ENCODE data around the gene PDCD11.

The PDCD11 gene

DNA sequence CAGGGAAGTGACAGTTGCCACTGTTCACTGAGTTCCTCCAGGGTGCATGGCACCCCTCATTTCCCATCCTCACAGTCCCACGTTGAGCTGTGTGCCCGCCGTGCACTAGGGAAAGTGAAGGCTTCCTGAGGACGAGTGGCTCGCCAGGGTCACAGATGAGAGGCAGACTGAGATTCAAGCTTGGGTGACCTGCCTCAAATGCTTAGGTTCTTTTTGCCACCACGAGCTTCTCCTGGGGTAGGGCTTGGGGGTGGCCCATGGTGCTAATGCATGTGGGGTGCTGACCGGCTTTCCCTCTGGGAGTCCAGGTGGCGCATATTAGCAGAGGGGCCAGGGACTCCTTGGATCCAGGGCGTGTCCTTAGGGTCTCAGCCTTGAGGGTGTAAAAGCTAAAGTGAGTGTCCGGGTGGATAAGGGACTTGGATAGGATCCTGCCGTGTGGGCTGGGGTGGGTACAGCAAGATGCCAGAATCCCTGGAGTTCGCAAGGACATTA, 53.8 kb downstream of the PDCD11 start:
- no peak for DNase-seq

DNA sequence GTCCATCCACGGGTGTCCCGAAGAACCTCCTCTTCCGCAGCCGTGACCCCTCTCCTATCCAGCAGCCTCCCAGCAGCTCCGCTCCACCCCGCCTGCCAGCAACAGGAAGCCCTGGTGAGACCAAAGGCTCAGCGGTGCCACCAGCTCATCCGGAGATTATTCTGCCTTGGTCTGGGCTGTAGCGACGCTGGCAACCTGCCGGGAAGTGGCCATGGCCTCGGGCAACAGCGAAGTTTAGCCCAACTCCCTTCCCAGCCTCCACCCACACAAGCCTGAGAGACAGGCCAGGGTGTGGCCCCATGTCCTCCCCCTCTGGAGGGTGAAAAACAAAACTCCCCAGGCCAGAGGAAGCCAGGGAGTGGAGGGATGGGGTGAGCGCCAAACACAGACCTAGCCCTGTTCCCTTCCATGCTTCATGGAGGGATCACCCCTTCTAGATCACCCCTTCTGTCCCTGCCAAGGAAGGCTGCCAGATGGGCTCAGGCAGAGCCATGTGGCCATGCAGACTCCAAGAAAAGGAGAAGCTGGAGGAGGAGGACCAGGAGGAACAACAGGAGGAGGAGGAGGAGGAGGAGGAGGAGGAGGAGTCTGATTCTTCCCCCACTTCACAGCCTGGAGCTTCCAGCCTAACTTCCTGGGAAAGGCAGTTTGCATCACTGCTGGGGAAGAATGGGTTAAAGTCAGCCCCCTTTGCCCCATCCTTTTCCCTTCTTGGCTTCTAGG, 54.8 kb downstream of the PDCD11 start:
- peak; percentile 53 for DNase-seq

DNA sequence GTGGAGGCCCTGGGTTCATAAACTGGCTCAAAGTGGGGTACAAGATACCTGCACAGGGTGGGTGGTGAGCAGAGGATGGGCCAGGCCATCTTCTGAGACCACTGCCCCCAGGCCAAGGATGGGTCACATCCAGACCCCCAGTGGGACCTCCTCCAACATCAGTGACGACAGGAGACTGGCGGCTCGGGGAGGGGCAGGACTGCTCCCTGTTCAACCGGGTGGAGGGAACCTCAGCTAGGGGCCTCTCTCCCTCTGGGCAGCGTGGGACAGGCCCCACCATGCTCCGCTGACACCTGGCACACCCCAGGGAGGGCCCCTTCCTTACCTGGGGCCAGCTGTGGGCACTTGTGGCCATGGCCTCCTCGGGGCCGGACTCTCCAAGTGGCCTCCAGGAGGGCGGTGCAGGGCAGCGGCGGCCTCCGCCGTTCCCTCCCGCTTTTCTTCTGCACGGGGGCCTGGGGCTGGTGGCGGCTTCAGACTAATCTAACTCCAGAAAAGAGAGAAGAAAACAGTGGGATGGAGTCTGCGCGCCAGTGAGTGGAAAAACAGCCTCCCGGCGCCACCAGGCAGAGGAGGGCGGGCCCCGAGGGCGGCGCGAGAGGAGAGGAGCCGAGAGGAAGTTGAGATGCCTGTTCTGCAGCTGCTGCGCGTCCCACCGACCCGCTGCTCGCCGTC, 55.5 kb downstream of the PDCD11 start, which contains the start of gene CALHM2:
CALHM2 (minus strand) TSS at position 540 of the 675 bp plus-strand sequence. CDS start 2,429 bp downstream, outside the sequence.
- DNase-seq, result peak; percentile 54

DNA sequence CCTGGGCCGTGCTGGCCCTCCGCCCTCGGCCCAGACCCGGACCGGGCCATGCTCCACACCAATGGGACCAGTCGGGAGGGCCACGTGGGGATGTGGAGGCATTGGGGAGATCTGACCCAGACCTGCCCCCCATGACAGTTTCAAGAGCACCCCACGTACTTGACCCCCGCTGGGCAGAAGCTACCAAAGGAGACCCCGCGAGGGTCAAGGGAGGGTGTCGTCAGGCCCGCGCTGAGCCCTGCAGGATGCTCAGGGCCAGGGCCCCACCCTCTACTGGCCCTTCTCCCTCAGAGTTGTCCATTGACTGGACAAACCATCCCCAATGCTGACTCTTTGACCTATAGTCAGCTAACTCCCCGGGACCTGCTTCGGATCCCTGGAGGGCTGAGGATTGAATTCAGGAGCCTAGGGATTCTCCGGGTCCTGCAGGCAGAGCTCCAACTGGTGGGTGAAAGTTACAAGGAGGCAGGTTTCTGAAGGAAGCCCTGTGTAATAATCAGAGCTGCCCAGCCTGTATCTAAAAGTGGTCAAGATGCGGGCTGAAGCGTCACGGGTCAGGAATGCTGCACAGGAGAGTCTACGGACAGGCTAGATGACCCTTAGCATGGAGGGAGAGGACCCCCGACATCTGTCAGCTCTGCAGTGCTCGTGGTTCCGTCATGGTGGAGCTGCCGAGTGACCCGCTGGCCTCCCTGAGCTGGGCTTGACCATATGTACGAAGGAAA, 56.2 kb downstream of the PDCD11 start:
- DNase-seq, result no peak

DNA sequence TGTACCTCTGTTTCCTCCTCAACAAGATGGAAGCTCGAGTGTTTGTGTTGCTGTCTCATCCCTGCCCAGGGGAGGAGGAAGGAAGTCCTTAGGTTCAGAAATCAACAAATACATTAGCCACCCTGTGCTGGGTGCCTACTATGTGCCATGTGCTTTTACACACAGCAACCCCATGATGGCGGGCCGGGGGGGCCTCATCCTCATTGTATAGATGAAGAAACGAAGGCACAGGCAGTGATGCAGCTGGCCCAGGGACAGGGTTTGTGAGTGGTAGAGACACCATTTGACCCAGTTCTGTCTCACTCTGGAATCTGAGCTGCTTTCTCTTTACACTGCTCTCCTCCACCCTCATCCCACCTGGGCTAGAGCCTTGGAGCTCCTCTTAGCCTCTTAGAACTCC, 57.6 kb downstream of the PDCD11 start:
- DNase-seq, result no peak

DNA sequence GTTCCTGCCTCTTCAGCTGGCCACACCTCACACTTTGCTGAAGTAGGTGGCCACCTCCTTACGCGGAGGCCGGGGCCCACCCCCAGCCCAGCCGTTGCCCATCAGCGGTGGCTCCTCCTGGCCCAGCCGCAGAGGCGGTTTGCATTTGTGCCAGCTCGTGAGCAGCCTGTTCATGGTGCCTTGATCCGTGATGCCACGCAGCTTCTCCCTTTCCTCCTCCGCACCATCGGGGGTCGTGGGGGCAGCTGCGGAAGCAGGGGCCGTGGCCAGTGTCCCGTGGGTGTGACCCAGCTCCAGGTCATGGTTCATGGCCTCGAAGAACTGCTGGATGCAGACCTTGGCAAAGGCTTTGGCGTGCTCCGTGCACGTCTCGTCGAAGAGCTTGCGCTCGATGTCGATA, 58.8 kb downstream of the PDCD11 start:
- DNase-seq, result no peak

DNA sequence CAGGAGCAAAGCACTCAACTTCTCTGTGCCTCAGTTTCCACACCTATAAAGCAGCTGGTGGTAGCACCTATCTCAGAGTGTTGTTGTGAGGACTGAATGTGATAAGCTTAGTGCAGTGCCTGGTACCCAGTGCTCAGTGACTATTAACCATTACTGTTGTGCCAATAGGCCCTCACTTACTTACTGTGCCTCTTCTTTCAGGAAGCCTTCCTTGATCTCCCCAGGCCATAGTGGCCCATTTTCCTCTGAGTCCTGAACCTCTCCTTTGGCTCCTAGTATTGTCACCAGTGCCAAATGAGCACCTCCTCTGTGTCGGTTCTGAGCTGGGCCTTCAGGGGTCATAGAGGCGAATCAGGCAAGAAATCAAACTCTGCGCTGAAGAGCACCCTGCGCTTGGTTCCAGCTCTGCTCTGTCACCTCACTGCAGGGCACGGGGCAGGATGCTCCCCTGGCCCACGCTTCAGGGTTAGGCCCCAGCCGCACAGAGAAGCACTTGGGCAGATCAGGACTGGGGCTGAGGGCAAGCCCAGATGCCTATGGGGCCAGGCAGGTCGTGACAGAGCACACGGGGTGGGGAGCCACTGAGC, 59.7 kb downstream of the PDCD11 start:
- DNase-seq, result no peak

DNA sequence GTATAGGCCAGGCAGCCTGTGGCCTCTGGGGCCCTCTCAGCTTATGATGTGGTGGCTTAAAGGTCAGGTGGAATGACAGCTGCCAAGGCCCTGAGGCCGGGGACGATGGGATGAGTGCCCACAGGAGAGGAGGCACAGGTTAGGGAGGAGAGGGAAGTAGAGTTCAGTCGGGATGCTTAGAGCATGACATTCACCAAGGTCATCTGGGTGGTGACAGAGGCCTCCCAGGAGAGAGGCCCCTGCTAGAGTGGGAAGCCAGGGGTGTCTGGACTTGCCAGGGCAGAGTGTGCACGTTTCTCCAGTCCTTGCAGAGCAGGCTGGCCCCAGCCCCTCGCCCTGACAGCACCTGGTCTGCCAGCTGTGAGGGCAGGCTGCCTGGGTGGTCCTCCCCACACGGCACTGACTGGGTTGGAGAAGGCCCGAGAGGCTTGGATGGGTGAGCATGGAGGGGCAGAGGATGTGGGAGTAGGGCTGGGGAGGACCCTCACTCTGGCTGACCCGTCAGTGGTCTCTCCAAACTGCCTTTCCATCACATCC, 60.8 kb downstream of the PDCD11 start:
- no peak for DNase-seq

DNA sequence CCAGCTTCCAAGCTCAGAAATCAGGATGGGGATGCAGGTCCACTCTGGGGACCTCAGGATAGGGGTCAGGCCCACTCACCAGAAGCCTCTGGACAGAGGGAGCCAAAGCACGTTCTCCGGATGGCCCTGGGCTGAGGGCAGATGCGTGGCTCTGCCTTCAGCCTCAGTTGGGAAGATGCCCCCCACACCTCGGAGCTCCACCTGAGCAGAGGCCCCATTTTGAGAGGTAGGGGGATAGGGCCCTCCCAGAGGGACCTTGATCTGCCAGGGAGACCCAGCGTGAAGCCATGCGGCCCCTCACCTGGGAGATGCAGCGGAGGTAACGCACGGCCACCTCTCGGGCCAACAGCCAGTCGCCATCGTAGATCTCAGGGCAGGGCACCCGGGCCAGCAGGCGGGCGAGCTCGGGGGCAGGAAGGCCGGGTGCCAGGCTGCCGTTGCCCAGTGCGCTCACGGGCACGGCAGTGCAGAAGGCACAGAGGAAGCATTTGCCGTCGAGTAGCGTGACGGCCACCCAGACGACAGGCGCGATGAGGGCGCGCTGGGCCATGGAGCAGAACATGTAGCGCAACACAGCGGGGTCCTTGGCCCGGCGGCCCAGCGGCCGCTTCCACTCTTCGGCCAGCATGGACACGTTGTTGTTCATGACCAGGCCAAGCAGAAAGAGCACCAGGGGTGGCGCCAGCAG, 61.6 kb downstream of the PDCD11 start:
- no peak for DNase-seq

DNA sequence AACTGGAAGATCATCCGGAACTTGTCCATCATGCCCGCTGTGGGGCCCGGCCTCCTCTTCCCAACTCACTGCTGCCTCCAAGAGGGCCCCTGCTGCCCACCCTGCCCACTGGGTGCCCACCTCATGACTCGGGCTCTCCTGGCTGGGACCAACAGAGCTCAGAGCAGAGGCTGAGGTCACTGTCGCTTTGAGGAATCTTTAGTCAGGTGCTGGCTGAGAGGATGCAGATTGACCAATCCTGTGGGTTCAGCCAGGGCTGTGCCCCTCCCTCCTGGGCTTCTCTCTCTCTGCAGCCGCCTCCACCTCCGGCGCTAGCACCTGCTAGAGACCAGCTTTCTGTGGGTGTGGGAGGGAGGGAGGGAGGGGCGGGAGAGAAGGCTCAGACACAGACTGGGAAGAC, 62.3 kb downstream of the PDCD11 start, which contains the start of gene CALHM1:
CALHM1 (minus strand) TSS at position 181 of the 400 bp plus-strand sequence; CDS start at position 32, 149 bp downstream.
- no peak for DNase-seq

DNA sequence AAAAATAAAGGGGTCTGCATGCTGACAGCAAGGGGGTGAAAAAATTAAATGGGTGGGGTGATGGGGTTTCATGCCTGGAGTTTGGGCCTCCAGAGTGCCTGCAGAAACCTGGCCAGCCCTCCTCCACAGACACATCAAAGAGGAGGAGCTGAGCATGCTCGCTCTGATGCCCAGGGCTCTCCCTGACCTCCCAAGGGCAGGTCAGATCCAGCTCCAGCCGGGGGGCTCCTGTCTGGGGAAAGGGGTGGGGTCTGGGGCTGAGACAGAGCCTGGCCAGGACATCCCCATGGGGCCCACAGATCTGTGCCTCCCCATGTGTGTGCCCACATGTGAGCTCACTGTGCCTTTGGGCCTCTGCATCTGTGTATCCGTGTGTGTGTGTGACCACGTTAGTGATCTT, 63.2 kb downstream of the PDCD11 start:
- DNase-seq, result no peak

DNA sequence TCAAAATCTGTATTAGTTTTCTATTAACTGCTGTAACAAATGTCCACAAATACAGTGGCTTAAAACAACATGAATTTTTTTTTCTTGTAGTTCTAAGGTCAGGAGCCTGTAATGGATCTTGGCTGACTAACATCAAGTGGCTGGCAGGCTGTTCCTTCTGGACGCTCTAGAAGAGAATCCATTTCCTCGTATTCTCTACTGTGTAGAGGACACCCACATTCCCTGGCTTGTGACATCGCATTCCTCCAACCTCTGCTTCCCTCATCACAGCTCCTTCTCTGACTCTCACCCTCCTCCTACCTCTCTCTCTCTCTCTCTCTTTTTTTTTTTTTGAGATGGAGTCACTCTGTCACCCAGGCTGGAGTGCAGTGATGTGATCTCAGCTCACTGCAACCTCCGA, 67.1 kb downstream of the PDCD11 start:
- no peak for DNase-seq

DNA sequence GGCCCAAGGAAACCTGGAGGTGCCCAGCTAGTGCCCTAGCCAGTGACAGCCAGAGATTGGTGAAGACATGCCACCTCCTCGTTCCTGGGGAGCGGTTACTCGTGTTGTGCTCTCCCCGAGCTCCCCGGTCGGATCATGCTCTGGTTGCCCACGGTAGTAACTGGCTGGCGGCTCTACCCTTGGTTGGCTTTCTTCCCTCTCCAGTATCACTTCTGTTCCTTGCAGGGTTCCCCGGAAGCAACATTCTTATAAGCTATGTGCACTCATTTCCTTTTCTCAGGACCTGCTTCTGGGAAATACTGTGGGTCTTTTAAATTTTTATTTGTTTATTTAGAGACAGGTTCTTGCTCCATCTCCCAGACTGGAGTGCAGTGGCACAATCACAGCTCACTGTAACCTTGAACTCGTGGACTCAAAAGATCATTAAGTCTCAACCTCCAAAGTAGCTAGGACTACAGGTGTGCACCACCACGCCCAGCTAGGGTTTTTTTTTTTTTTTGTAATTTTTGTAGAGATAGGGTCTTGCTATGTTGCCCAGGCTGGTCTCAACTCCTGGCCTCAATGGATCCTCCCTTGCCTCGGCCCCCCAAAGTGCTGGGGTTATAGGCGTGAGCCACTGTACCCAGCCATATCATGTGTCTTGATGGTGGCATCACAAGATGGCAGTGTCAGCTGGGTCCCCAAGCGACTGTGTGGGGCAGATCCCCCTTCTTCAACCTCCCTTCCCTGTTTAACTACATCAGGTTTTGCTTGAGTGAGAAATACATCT, 69.2 kb downstream of the PDCD11 start:
- no peak for DNase-seq

DNA sequence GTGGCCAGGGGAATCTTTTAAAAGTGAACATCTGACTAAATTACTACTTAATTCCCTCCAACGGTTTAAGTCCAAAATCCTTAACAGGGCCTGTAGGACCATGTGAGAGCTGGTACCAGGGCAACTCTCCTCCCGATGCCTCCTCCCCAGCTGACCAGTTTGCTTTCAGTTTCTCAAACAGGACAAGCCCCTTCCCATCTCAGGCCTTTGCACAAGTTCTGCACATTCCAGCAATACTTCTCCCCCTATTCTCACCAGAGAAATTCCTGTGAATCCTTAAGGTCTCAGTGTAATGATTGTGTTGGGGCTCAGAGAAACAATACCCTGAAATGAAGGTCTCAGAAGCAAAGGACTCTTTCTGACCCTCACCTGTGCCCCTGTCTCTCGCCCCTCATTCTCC, 70.3 kb downstream of the PDCD11 start:
- DNase-seq, result no peak

DNA sequence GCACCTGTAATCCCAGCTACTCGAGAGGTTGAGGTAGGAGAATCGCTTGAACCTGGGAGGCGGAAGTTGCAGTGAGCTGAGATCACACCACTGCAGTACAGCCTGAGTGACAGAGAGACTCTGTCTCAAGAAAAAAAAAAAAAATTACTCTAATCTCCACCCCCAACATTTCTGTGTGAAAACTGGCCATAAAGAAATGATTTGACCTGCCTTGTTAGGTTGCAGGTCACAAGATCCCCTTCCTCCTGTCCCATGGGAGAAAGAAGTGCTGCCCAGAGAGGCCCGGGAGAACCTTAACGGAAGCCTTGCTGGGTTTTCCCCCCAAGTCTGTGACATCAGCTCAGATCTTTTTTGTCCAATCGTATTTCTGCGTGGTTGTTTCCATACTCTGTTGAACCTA, 71.0 kb downstream of the PDCD11 start:
- no peak for DNase-seq

DNA sequence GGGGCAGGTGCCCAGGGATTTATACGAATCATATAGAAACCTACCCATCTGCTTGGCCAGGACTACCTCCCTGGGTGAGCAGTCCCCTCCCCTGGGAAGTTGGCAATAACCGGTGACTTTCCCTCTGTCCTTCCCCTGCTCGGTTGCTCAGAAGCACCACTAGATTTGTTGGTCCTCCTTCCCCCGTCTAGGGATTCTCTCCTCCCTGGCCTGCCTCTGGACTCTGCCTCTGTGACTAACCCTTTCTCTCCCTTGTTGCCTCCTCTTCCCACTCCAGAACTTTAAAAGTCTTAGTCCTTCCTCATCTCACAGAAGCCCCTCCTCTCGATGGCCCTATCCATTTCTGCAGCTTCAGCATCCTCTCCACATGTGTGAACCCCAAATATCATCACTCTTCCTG, 72.8 kb downstream of the PDCD11 start:
- no peak for DNase-seq

DNA sequence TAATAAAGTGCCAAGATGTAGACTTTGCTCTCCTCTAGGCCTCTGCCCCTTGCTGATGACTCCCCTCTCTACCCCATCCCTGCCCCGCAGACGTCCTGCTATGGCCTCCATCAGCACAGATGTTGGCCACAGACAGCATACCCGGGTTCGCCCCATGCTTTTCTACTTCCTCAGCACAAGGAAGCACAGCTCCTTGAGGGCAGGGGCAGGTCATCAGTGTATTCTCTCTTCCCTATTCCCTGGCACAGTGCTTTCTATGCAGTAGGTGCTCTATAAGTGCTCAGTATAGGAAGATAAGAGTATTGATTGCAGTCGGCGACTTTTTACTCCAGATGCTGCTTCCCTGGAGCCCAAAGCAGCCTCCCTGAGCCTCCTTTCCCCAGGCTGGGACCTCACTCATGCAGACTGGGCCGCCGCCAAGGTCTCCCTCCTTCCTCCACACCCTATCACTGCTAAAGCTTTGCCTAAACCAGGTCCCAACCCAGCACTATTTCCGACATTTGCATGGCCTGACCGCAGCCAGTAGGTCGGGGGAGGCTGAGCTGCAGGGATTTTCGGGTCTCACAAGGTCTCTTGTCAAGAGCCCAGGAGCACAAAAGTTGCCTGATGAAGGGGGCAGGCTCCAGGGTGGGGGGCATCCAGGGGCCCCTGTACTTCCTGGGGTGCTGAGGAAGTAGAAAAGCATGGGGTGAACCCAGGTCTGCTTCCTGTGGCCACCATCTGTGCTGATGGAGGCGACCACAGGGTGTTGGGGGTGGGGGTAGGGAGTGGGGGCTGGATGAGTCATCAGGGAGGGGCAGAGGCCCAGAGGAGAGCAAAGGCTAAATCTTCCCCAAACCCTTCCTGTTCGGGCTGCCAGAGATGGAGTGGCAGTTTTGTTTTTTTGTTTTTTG, 74.6 kb downstream of the PDCD11 start:
- DNase-seq, result peak; percentile 85

DNA sequence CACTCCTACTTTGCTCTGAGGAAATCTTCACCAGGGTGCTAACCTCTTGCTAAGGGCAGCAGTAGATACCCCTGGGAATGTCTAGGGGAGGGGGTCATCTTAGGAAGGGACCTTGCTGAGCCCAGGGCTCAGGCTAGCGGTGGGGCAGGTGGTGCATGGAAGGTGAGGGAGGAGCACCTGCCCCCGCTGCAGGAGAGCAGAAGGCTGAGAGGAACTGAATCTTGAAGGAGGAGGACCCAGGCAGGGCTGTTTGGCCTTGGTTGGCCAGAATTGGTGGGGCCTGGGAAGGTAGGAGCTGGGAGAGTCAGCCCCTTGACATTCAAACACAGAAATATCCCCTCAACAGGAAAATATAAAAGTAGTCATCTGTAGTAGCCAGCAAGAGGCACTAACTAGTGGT, 75.6 kb downstream of the PDCD11 start:
- no peak for DNase-seq

DNA sequence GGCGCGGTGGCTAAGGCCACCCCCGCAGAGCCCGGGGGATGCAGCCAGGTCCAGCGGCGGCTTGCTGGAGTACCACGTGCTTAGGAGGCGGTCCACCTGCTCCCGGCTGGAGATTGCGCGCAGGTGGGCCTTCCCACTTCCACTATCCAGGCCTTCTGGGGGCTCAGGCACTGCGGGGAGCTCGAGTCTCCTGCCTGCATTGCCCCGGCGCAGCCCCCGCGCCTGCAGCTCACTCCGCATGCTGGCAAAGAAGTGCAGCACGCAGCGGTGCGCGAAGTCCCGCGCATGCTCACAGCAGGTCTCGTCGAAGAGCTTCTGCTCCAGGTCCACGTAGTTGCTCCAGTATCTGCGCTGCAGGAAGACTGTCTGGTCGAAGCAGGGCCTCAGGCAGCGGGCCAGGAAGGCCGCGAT, 76.8 kb downstream of the PDCD11 start:
- no peak for DNase-seq

DNA sequence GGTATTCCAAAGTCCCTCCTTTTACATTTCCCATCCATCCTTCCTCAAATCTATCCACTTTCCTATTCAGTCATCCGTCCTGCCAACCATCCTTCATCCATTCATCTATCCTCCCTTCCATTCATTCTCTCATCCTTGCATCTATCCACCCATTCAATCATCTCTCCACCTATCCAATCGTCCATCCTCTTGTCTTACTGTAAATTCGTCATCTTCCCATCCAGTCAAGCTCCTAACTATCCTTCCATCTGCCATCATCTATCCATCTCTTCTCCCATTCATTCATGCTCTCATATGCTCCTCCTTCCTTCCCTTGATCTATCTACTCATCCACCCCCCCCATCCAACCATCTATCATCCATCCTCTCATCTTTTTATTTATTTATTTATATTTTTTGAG, 77.7 kb downstream of the PDCD11 start:
- DNase-seq, result no peak

Data from activated gamma-delta T cell treated with Interleukin-2 at 50 U/mL for 16 hours (primary cell).